GM19463 (cell line): Measurements from ENCODE around the gene UBA1.
"Not testable (repeated sequence)": the region's sequence is repeated elsewhere in the genome, so short reads cannot be mapped to it uniquely, and the experiment has no call there.

Experiments
- ATAC-seq: cut with Tn5 transposase; IDR thresholded peaks from one replicate; pipeline ENCODE4 v1.9.1; 2021; ENCODE audit warnings: mild to moderate bottlenecking, moderate library complexity; ENCODE audit not compliant: unreplicated experiment

Gene UBA1

DNA sequence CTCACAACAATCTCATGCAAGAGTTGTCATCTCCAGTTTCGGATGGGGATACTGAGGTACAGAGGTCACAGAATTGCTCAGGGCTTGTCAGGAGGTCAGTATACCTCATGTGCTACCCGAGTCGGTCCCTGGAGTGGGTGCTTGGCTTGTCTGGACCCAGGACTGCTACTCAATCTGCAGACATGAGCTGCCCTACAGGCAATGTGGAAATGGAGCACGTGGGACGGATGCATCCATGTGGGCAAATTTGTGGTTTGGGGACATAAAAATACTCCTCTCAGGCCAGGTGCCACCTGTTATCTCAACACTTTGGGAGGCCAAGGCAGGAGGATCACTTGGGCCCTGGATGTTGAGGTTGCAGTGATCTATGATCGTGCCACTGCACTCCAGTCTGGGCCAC, 54.9 kb downstream of the UBA1 start:
- ATAC-seq: no peak

DNA sequence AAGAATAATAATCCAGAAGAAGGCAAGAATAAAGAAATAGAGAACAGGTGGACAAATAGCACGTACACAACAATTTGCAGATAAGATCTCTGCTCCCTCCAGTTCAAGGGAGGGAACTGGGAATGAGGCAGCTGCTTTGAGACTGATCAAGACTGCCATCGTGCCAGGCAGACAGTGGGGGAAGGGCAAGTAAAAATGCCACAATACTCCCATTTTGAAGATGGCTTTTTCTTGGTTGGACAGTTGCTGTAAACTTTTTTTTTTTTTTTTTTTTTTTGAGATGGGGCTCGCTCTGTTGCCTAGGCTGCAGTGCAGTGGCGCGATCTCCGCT, 56.4 kb downstream of the UBA1 start:
- ATAC-seq: no peak

DNA sequence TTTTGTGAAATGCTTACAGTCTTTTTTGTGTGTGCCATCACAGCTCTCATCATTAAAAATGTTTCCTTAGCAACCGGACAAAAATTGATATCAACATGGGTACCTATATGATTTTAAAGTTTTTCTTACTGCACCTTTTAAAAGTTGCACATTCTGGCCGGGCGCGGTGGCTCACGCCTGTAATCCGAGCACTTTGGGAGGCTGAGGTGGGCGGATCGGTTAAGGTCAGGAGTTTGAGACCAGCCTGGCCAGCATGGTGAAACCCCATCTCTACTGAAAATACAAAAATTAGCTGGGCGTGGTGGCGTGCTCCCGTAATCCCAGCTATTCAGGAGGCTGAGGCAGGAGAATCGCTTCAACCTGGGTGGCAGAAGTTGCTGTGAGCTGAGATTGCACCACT, 64.0 kb downstream of the UBA1 start:
- ATAC-seq: not testable (repeated sequence)
